Retinal pigment epithelial cell (primary cell): ENCODE data around the gene CBX6.
A peak's percentile ranks its signal among the peaks of the same experiment; 100 is the strongest.

Source experiments
- DNase-seq: peaks from one replicate; pipeline ENCODE4 v3.0.0-alpha.2; 2010; ENCODE audit warnings: low read depth
- H3K4me3 ChIP-seq: 2 replicates; pipeline ENCODE4 v1.5.1; 2011; ENCODE audit warnings: mild to moderate bottlenecking, low read length, control low read depth, moderate library complexity
- CTCF ChIP-seq: conservative IDR thresholded peaks from 2 replicates; pipeline ENCODE4 v1.5.1; 2011; ENCODE audit warnings: low read depth, low read length, control low read depth, inconsistent platforms

The CBX6 gene

GRCh38 chr22:38843657-38844314 lies 28.2 kb downstream of the CBX6 start, which contains the start of gene NPTXR:
Gene NPTXR (minus strand): TSS chr22:38844028.
- H3K4me3 ChIP-seq: peak within 1 kb of the TSS; percentile 27
- DNase-seq: peak; percentile 13
- no peak for TF ChIP-seq CTCF

DNA sequence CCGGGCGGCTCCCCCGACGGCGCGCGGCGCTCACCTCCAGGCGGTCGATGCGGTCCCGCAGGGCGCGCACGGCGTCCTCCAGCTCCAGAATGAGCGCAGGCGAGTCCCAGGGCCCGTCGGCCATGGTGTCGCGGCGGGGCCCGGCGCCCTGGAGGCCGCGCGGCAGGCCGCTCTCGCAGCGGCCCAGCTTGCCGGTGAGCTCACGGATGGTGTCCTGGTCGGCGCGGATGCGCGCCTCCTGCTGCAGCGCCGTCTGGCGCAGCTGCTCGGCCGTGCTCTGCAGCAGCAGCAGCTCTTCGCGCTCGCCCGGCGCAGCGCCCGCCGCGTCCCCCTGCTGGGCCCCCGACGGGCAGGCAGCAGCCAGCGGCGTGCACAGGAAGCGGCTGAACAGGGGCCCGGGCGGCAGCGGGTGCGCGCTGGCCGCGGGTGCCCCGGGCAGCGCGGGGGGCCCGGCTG lies 28.8 kb downstream of the CBX6 start:
- H3K4me3 ChIP-seq: peak overlapping the region; percentile 19
- peak; percentile 34 for TF ChIP-seq CTCF
- DNase-seq: peak; percentile 39

- DNase-seq: no peak
- TF ChIP-seq CTCF: no peak
- H3K4me3 ChIP-seq: peak overlapping the region; percentile 19
Measured at GRCh38 chr22:38842512-38843200, 29.4 kb downstream of the CBX6 start.

DNA sequence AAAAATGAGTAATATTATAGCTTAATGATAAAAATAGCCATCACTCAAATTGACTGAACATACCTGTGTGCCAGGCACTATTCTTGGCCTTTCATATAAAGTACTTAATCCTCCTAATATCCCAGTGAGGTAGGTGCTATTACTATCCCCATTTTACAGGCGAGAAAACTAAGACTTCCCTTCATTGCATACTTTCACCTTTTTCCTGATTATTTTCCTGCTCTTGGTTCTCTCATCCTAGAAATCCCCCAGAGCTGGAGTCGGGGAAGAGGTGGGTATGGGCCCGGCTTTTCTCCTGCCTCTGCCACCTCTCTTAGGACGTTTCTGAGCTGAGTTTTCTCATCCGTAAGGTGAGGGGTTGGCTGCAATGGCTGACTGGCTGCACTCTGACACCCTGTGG lies 30.4 kb downstream of the CBX6 start:
- H3K4me3 ChIP-seq: no peak overlapping the region
- DNase-seq: no peak
- TF ChIP-seq CTCF: no peak

GRCh38 chr22:38841211-38841610 lies 30.8 kb downstream of the CBX6 start:
- no peak overlapping the region for H3K4me3 ChIP-seq
- no peak for TF ChIP-seq CTCF
- no peak for DNase-seq

- no peak for TF ChIP-seq CTCF
- DNase-seq: no peak
- no peak overlapping the region for H3K4me3 ChIP-seq
Measured at GRCh38 chr22:38840129-38840528, 31.9 kb downstream of the CBX6 start.

- TF ChIP-seq CTCF: no peak
- H3K4me3 ChIP-seq: no peak overlapping the region
- no peak for DNase-seq
Measured at GRCh38 chr22:38839686-38840085, 32.3 kb downstream of the CBX6 start.
